GM18499 (cell line): ENCODE measurements around the gene ZNF385A.
"Not testable (repeated sequence)": the region's sequence is repeated elsewhere in the genome, so short reads cannot be mapped to it uniquely, and the experiment has no call there.

Experiments
- ATAC-seq: cut with Tn5 transposase; IDR thresholded peaks from one replicate; pipeline ENCODE4 v1.9.1; 2021; ENCODE audit warnings: moderate number of reproducible peaks; ENCODE audit not compliant: insufficient read depth, unreplicated experiment

The ZNF385A gene

DNA sequence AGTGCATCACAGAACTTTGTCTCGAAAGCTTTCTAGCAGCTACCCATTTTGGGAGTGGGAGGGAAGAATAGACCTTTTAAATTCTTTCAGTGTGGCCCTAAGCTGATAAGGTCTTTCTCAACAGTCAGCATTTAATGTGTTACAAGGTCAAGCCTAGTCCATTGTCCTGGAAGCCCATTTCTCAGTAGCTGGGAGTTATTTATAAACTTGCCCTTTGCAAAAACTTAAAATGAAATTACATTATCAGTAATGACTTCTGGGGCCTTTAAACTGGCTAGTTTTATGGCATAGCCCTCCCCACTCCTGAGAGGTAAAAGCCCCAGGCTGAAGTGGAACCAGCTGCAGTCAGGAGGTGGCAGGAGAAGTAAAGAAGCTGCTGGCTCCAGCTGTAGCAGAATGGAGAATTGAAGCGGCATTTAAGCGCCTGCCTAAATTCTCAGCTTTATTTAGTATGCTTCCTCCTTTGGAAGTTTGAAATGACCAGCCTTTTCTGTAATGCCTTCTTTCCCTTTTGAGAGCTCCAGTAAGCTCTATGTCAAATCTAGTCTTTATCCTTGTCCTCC lies 47.2 kb downstream of the ZNF385A start:
- no peak for ATAC-seq

GRCh38 chr12:54333420-54334034 lies 51.0 kb downstream of the ZNF385A start:
- ATAC-seq = no peak

DNA sequence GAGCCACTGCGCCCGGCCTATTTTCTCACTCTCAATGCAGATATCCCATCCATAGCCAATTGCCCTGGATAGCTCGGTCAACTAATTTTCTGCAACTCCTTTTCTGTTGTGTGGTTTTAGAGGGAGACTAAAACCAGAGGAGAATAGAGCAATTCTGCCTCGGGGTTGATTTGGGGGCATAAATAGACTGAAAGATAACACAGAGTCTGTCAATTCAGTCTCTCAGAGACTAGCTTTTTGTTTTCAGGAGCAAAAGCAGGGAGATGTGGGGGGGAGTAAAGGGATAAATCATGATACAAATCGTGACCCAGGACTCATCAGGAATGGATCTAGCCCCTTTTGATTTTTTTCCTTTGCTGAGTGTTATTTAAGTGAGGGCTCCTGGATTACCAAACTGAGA lies 53.1 kb downstream of the ZNF385A start:
- no peak for ATAC-seq

GRCh38 chr12:54330442-54330841 lies 54.1 kb downstream of the ZNF385A start:
- ATAC-seq = no peak

DNA sequence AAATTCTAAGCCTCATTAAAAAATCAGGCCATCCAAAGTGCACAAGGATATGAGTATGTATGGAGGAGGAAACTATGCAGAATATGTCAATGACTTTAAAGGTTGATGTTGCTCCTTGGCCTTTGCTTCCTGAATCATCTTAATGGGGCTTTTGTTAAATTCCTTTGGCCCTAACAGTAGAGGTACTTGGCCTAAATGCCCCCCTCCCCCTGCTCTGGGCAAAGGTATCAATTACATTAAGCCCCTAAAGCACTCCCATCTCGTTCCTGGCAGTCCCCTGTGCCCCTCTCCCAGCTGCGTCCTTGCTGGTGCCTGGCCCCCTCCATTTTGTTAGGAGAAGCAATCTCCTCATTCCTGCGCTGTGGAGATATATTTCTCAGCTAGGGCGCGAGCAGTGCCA lies 54.8 kb downstream of the ZNF385A start:
- ATAC-seq = no peak

GRCh38 chr12:54328595-54329337 lies 55.8 kb downstream of the ZNF385A start:
- ATAC-seq = no peak

DNA sequence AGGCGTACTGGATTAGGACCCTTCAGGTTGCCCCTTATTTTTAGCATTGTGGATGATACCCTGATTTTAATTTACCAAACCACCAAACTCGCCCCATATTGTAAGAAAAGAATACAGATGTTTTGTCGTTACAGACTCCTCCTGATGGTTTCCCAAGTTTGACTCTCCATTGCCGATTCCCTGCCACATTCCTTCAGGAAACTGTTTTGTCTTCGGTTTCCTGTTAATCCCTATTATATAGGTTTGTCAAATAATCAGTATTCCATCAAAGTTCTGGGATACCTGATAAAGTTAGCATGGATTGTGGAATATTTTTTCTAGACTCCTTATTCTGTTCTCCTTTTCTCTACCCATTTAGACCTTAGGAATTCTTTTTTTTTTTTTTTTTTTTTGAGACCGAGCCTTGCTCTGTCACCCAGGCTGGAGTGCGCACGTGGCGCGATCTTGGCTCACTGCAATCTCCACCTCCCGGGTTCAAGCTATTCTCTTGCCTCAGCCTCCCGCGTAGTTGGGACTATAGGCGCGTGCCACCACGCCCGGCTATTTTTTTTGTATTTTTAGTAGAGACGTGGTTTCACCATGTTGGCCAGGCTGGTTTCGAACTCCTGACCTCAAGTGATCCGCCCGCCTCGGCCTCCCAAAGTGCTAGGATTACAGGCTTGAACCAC lies 59.0 kb downstream of the ZNF385A start:
- not testable (repeated sequence) for ATAC-seq

DNA sequence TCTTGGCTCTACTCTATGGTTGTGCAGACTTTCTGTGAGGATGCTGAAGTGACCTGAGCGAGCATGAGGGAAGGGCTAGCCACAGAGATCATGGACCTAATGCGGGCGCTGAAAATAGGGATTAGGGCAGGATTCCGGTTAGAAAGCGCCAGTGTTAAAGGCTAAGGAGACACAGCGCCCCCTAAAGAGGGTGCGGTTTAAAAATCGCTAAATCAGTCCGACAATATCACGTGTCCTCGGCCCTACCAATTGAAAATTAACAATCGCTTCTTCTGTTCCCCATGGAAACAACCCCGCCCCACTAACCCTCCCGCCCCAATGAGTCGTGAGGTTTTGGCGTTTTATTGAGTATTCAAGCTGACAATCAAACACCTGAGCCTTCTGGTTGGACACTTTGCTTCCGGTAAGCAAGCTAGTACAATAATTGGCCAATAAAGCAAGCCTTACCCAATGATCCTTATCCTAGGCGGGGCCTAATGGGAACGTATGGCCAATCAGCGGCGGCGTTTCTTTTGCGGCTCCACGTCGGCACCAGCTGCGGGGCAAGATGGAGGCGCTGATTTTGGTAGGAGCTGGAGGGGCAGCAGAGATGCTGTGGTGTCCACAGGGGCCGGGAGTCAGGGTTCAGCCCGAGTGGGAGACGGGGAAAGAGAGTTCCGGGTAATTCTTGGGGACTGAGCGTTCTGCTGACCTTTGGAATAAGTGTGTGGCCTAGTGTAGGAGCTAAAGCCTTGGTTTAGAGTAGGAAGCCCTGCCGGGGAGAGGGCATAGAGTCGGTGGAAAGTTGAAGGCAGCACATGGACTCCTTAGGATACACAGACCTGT lies 59.7 kb downstream of the ZNF385A start, which contains the start of gene COPZ1:
TSS of gene COPZ1 (plus strand) at position 515 of the 825 bp plus-strand sequence. CDS start at position 548, 33 bp downstream.
- ATAC-seq = peak; percentile 94

DNA sequence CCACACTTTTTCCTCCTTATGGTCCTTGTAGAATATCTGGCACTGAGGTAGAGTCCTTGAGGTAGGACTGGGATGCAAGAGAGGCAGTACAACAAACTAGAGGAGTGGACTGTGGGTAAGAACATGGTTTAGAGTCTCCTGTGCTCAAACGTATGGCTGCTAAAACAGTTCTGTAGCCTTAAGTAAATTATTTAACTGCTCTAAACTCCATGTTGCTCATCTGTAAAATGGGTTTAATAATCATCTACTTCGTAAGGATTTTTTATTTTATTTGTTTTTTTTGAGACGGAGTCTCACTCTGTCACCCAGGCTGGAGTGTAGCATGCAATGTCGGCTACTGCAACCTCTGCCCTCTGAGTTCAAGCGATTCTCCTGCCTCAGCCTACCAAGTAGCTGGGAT lies 63.2 kb downstream of the ZNF385A start:
- ATAC-seq = no peak
